ENCODE data around the gene FOXO1.

FOXO1 gene

GRCh38 chr13:40611004-40611403 lies 55.4 kb downstream of the FOXO1 start:
- no peak for DNase-seq (ENCODE audit: extremely low read depth in 1 of 2, low read depth in 1 of 2)

GRCh38 chr13:40609972-40610726 lies 56.3 kb downstream of the FOXO1 start:
- DNase-seq (ENCODE audit: extremely low read depth in 1 of 2, low read depth in 1 of 2): no peak

GRCh38 chr13:40608308-40608707 lies 58.1 kb downstream of the FOXO1 start:
- no peak for DNase-seq (ENCODE audit: extremely low read depth in 1 of 2, low read depth in 1 of 2)

- DNase-seq (ENCODE audit: extremely low read depth in 1 of 2, low read depth in 1 of 2): no peak
Observed at GRCh38 chr13:40605573-40605972, 60.9 kb downstream of the FOXO1 start.

GRCh38 chr13:40604135-40604534 lies 62.3 kb downstream of the FOXO1 start:
- DNase-seq (ENCODE audit: extremely low read depth in 1 of 2, low read depth in 1 of 2): no peak

- no peak for DNase-seq (ENCODE audit: extremely low read depth in 1 of 2, low read depth in 1 of 2)
Observed at GRCh38 chr13:40600149-40600751, 66.2 kb downstream of the FOXO1 start.

- DNase-seq (ENCODE audit: extremely low read depth in 1 of 2, low read depth in 1 of 2): no peak
Observed at GRCh38 chr13:40599747-40600146, 66.7 kb downstream of the FOXO1 start.

GRCh38 chr13:40599124-40599523 lies 67.3 kb downstream of the FOXO1 start:
- DNase-seq (ENCODE audit: extremely low read depth in 1 of 2, low read depth in 1 of 2): no peak

- no peak for DNase-seq (ENCODE audit: extremely low read depth in 1 of 2, low read depth in 1 of 2)
Observed at GRCh38 chr13:40598569-40598968, 67.9 kb downstream of the FOXO1 start.

GRCh38 chr13:40597735-40598365 lies 68.6 kb downstream of the FOXO1 start:
- DNase-seq (ENCODE audit: extremely low read depth in 1 of 2, low read depth in 1 of 2): no peak

GRCh38 chr13:40596484-40596883 lies 70.0 kb downstream of the FOXO1 start:
- no peak for DNase-seq (ENCODE audit: extremely low read depth in 1 of 2, low read depth in 1 of 2)

GRCh38 chr13:40595693-40596092 lies 70.7 kb downstream of the FOXO1 start:
- DNase-seq (ENCODE audit: extremely low read depth in 1 of 2, low read depth in 1 of 2): no peak

GRCh38 chr13:40592035-40592434 lies 74.4 kb downstream of the FOXO1 start:
- DNase-seq (ENCODE audit: extremely low read depth in 1 of 2, low read depth in 1 of 2): no peak

- no peak for DNase-seq (ENCODE audit: extremely low read depth in 1 of 2, low read depth in 1 of 2)
Observed at GRCh38 chr13:40591091-40591490, 75.3 kb downstream of the FOXO1 start.

GRCh38 chr13:40590112-40590862 lies 76.2 kb downstream of the FOXO1 start:
- DNase-seq (ENCODE audit: extremely low read depth in 1 of 2, low read depth in 1 of 2): no peak

GRCh38 chr13:40589285-40590109 lies 76.9 kb downstream of the FOXO1 start:
- no peak for DNase-seq (ENCODE audit: extremely low read depth in 1 of 2, low read depth in 1 of 2)

- no peak for DNase-seq (ENCODE audit: extremely low read depth in 1 of 2, low read depth in 1 of 2)
Observed at GRCh38 chr13:40588101-40588500, 78.3 kb downstream of the FOXO1 start.

- no peak for DNase-seq (ENCODE audit: extremely low read depth in 1 of 2, low read depth in 1 of 2)
Observed at GRCh38 chr13:40586886-40587565, 79.4 kb downstream of the FOXO1 start.

GRCh38 chr13:40585911-40586471 lies 80.5 kb downstream of the FOXO1 start:
- no peak for DNase-seq (ENCODE audit: extremely low read depth in 1 of 2, low read depth in 1 of 2)

- no peak for DNase-seq (ENCODE audit: extremely low read depth in 1 of 2, low read depth in 1 of 2)
Observed at GRCh38 chr13:40583738-40584137, 82.7 kb downstream of the FOXO1 start.

Measured in activated CD8-positive, alpha-beta memory T cell treated with anti-CD3 and anti-CD28 coated beads for 1 hour (primary cell).